ENCODE results near the gene CDH23. TPM values are rescaled to one million over a fixed set of nuclear protein-coding genes. Genes with fewer than 3 reads are reported as not detected.
A peak's percentile ranks its signal among the peaks of the same experiment; 100 is the strongest.

CDH23 gene
- total and polyA plus RNA-seq, 5 donors, result 2.4 to 6.3 (median 5.2) TPM

DNA sequence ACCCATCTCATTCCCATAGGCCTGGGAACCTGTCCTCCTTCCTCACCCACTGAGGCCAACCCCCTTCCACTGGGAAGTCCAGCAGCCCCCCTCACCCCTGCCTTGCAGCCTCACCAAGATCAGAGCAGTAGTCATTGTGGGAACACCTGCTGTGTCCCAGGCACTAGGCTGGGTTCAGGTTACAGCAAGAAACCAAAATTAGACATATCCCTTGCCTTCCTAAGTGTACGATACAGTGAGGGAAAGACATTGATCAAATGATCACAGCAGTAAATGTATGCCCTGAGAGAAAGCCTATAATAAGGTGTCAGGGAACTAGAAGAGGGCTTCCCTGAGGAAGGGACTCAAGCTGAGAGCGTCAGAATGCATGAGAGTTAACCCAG lies 339.8 kb downstream of the CDH23 start:
- no peak for ATAC-seq
- intact Hi-C loops (cut with DNase I), result no loop called here
- 91% methylated on average over 2 of the region's 2 CpGs for WGBS
- H3K4me1 ChIP-seq (ENCODE audit: control insufficient read depth, insufficient read depth, low read length), result no peaks in the 10 kb centered on the region
- H3K27ac ChIP-seq (ENCODE audit: low read length), result no peak overlapping the region
- no peaks in the 10 kb centered on the region for H3K9me3 ChIP-seq (ENCODE audit: control insufficient read depth, low read length)
- H3K27me3 ChIP-seq (ENCODE audit: control insufficient read depth, insufficient read depth), result no peaks in the 10 kb centered on the region
- no peak for DNase-seq
- H3K4me3 ChIP-seq (ENCODE audit: low read length), result no peak overlapping the region

DNA sequence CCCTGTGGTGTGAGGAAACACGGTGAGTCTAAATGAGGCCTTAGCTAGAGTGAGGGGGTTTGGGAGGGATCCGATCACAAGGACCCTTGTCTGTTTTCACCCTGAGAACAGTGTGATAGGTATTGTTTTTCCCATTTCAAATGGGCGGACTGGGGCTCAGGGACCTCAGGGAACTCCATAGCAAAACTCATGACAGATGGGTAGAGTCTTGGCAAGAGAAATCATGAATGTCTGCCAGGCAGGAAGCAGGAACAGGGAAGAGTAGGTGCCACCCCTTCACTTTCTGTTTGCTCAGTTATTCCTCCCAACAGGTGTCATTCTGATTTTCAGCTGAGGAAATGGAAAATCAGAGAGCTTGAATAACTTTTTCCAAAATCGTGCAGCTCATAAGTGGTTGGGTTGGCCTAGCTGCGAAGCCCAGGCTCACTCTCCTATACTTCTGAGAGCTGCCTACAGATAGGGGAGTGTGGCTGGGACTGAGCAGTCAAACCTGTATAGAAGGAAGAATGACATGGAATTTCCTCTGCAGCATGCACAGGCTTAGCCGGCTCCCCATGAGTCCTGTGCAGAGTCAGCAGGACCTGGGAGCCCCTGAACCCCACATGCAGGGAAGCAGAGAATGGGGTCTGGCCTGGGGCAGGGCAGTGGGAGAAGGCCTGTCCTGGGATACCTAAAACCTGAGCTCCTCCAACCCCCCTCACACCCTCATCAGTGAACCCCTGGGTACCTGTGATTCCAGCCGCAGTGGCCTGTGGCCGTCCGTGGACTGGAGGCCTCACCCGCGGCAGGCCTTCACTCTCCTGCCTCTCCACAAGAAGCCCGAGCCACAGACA lies 340.5 kb downstream of the CDH23 start:
- Histone ChIP-seq H3K4me1 (ENCODE audit: control insufficient read depth, insufficient read depth, low read length) (no peaks in the 10 kb centered on the region), H3K27me3 (ENCODE audit: control insufficient read depth, insufficient read depth) (no peaks in the 10 kb centered on the region), H3K9me3 (ENCODE audit: control insufficient read depth, low read length) (no peaks in the 10 kb centered on the region), H3K27ac (ENCODE audit: low read length) (no peak overlapping the region), H3K4me3 (ENCODE audit: low read length) (no peak overlapping the region)
- DNase-seq, result peak in 1 of 3 donors; percentile 34
- ATAC-seq, result peak in 1 of 2 donors; percentile 22
- intact Hi-C loops (cut with DNase I), result no loop called here
- 81% methylated on average over 12 of the region's 12 CpGs for WGBS

DNA sequence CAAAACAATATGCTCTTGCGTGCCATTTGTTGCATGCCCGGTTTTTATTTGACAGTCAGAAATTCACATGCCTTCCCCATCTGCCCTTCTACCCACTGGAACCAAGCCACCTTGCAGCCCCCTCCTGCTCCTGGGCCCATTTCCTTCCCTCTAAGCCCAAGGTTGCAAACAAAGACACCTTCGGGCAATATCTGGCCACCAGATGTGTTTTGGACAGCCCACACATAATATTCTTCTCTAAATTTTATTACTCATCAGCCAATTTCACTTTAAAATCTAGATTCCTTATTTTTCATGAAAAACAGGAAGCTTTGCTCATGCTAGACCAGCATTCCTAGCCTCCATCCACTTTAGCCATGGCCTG lies 341.1 kb downstream of the CDH23 start:
- intact Hi-C loops (cut with DNase I), result no loop called here
- Histone ChIP-seq H3K27me3 (ENCODE audit: control insufficient read depth, insufficient read depth) (no peaks in the 10 kb centered on the region), H3K27ac (ENCODE audit: low read length) (no peak overlapping the region), H3K4me1 (ENCODE audit: control insufficient read depth, insufficient read depth, low read length) (no peaks in the 10 kb centered on the region), H3K9me3 (ENCODE audit: control insufficient read depth, low read length) (no peaks in the 10 kb centered on the region), H3K4me3 (ENCODE audit: low read length) (no peak overlapping the region)
- ATAC-seq (no peak), DNase-seq (no peak)
- 74% methylated on average over 3 of the region's 3 CpGs for WGBS

DNA sequence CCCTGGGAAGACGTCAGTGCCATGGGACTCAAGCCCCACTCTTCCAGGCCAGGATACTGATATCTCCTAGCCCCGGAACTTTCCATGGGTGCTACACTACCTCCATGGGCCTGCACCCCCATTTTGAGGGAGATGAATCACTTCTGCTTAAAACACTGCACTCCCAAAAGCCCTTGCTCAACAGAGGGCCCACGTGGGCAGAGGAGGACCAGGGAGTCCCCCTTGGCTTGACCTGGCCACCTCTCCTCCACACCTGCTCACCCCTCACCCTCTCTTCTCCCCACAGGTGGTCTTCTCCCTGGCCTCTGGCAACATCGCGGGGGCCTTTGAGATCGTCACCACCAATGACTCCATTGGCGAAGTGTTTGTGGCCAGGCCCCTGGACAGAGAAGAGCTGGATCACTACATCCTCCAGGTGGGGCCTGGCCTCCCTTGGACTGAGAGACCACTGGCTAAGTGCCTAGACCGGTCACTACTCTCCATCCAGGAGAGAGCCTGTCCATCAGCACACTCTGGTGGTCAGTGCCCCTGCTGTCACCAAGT lies 342.7 kb downstream of the CDH23 start:
- intact Hi-C loops (cut with DNase I), result no loop called here

DNA sequence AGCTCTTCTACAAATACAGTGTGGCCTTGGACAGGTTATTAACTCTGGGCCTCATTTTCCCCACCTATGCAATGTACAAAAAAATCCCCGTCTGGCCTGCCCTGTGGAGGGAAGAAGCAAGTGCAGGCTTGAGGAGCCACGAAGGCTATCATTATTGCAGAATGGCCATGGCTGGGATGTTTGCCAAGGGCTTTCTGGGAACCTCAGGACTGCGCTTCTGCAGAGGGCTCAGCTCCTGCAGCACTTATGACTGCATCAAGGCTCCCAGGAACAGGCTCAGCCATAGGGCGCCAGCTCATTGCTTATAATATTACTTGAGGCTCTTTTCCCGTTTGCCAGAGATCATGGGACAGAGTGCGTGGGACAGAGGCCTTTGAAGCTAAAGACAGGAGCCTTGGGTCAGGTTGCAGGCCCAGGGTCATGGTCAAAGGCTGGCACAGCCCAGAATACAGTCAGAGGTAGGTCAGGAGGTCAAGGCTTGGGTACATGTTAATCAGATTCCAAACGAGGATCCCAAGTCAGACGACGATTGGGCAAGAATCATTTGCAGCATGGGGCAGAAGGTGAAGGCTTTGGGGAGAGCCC lies 343.4 kb downstream of the CDH23 start:
- 43% methylated on average over 9 of the region's 9 CpGs for WGBS
- Histone ChIP-seq H3K9me3 (ENCODE audit: control insufficient read depth, low read length) (no peaks in the 10 kb centered on the region), H3K27me3 (ENCODE audit: control insufficient read depth, insufficient read depth) (no peaks in the 10 kb centered on the region), H3K27ac (ENCODE audit: low read length) (no peak overlapping the region), H3K4me3 (ENCODE audit: low read length) (no peak overlapping the region), H3K4me1 (ENCODE audit: control insufficient read depth, insufficient read depth, low read length) (no peaks in the 10 kb centered on the region)
- peak; percentile 27 to 49 for ATAC-seq
- peak; percentile 72 to 87 (median 82) for DNase-seq
- intact Hi-C loops (cut with DNase I), result no loop called here

More for the DNA sequence above, 342.7 kb downstream of the CDH23 start:
- no peak overlapping the region for H3K4me3 ChIP-seq (ENCODE audit: low read length)
- H3K27ac ChIP-seq (ENCODE audit: low read length), result no peak overlapping the region
- ATAC-seq, result no peak
- peak in 1 of 3 donors; percentile 53 for DNase-seq
- 92% methylated on average over 8 of the region's 8 CpGs for WGBS
- H3K4me1 ChIP-seq (ENCODE audit: control insufficient read depth, insufficient read depth, low read length), result no peaks in the 10 kb centered on the region
- H3K9me3 ChIP-seq (ENCODE audit: control insufficient read depth, low read length), result no peaks in the 10 kb centered on the region
- H3K27me3 ChIP-seq (ENCODE audit: control insufficient read depth, insufficient read depth), result no peaks in the 10 kb centered on the region

DNA sequence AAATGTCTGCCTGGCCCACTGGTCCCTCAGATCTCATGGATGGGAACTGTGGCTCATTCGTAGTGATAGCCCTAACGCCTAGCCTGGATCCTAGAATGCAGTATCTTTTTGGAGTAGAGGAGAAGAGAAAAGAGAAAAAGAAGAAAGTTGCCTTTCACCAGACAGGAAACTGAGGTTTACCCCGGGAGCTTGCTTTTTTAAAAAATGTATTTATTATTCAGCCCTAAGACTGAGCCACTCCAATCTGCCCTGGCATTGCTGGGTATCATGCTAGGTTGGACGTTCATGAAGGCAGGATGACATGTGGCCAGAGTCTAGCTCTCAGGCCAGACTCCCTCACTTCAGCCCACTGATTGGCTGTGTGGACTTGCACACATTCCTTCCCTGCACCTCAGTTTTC lies 344.3 kb downstream of the CDH23 start:
- ATAC-seq (no peak), DNase-seq (no peak)
- H3K4me3 ChIP-seq (ENCODE audit: low read length), result no peak overlapping the region
- intact Hi-C loops (cut with DNase I), result no loop called here
- no peaks in the 10 kb centered on the region for H3K9me3 ChIP-seq (ENCODE audit: control insufficient read depth, low read length)
- no peaks in the 10 kb centered on the region for H3K27me3 ChIP-seq (ENCODE audit: control insufficient read depth, insufficient read depth)
- no peak overlapping the region for H3K27ac ChIP-seq (ENCODE audit: low read length)
- peaks cover 4% of the 10 kb centered on the region for H3K4me1 ChIP-seq (ENCODE audit: control insufficient read depth, insufficient read depth, low read length)
- 61% methylated on average over 4 of the region's 4 CpGs for WGBS

DNA sequence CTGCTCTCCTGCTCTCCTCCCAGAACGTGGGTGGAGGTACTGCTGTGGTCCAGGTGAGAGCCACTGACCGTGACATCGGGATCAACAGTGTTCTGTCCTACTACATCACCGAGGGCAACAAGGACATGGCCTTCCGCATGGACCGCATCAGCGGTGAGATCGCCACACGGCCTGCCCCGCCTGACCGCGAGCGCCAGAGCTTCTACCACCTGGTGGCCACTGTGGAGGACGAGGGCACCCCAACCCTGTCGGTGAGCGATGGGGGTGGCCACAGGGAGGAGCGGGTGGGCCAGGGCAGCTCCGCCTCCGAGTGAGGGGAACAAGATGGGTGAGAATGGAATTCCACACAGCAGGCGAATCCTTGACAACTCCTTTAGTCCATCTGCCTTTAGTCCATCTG lies 345.0 kb downstream of the CDH23 start:
- Histone ChIP-seq H3K4me3 (ENCODE audit: low read length) (no peak overlapping the region), H3K9me3 (ENCODE audit: control insufficient read depth, low read length) (no peaks in the 10 kb centered on the region), H3K27me3 (ENCODE audit: control insufficient read depth, insufficient read depth) (no peaks in the 10 kb centered on the region), H3K4me1 (ENCODE audit: control insufficient read depth, insufficient read depth, low read length) (peaks cover 11% of the 10 kb centered on the region), H3K27ac (ENCODE audit: low read length) (no peak overlapping the region)
- peak in 2 of 3 donors; percentile 45 to 59 for DNase-seq
- no peak for ATAC-seq
- intact Hi-C loops (cut with DNase I), result no loop called here
- 96% methylated on average over 20 of the region's 20 CpGs for WGBS

DNA sequence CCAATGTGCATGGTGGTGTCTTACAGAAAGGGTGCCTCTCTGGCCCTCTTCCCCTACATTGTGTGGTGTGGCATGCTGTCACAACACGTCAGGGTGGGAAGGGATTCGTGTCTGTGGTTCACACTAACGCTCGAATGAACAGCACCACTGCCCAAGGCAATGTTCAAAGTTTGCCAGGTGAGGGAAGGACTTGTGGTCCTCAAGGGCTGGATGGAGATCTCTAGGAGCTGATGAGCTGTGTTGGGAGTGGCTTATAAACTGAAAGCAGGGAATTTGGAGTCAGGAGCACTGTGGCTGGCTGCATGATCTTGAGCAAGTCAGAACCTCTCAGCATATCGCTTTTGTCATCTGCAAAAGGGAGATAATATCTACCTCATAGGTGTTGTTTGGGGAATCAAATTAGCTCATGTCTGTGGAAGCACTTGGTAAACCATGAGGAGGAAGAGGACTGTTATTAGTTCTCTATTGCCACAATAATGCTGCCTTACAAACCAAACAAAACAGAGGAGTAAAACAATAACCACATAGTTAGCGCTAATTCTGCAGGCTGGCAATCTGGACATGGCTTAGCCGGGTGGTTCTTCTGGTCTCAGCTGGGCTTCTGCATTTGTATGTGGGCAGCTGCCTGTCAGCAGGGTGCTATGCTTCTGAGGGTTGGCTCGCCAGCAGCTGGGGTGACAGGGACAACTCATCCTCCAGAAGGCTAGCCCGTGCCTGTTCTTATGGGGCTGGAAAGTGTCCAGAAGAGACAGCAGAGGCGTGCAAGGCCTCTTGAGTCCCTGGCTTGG lies 345.8 kb downstream of the CDH23 start:
- Histone ChIP-seq H3K9me3 (ENCODE audit: control insufficient read depth, low read length) (no peaks in the 10 kb centered on the region), H3K4me3 (ENCODE audit: low read length) (no peak overlapping the region), H3K27ac (ENCODE audit: low read length) (no peak overlapping the region), H3K27me3 (ENCODE audit: control insufficient read depth, insufficient read depth) (no peaks in the 10 kb centered on the region), H3K4me1 (ENCODE audit: control insufficient read depth, insufficient read depth, low read length) (peaks cover 19% of the 10 kb centered on the region)
- DNase-seq (no peak), ATAC-seq (no peak)
- intact Hi-C loops (cut with DNase I), result no loop called here
- WGBS, result 91% methylated on average over 10 of the region's 10 CpGs

DNA sequence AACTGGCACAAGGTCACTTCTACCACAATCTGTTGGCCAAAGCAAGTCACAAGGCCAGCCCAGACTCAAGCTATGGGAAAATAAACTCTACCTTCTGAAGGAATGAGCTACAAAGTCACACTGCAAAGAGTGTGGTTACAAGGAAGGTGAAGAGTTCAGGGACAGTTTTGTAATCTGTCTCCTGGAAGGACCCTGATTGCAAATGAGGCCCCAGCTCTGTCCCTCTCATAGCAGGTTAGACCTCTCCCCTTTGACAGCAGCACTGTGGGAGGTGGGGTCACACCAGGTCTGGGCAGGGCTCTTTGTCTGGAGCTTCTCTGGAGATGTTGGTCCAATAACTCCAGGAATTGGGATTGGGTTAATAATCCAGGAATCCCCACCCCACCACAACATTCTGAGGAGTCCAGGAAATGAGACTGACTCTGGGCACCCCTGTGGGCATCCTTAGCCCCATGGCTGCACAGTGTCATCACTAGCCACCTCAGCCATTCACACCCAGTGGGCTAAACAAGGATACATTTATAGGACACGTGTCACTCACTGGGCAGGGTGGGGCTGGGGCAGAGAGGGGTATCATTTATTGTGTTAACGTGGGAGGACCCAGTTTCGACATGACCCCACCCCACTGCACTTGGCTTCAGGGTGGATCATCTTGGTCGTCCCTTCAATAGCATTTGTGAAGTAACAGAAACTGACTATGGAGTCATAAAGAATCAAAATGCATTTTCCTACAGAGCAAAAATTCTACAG lies 346.5 kb downstream of the CDH23 start:
- Histone ChIP-seq H3K4me1 (ENCODE audit: control insufficient read depth, insufficient read depth, low read length) (peaks cover 26% of the 10 kb centered on the region), H3K9me3 (ENCODE audit: control insufficient read depth, low read length) (no peaks in the 10 kb centered on the region), H3K27me3 (ENCODE audit: control insufficient read depth, insufficient read depth) (no peaks in the 10 kb centered on the region), H3K4me3 (ENCODE audit: low read length) (no peak overlapping the region), H3K27ac (ENCODE audit: low read length) (no peak overlapping the region)
- 85% methylated on average over 4 of the region's 4 CpGs for WGBS
- intact Hi-C loops (cut with DNase I), result no loop called here
- ATAC-seq (no peak), DNase-seq (no peak)

DNA sequence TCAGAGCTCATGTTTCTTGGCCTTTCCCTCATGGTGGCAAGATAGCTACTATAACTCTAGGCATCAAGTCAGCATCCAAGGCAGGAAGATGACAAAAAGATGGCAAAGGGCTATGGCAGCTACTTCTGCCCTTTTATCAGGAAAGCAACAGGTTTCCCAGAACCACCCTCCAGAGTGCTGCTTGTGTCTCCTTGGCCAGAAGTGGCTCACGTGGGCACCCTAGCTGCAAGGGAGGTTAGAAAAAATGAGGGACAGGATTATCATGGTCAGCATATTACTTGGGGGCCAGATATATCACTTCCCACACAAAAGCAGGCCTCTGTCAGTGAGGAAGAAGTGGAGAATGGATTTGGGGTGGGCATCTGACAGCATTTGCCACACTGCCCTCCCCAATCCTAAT lies 347.1 kb downstream of the CDH23 start:
- H3K4me1 ChIP-seq (ENCODE audit: control insufficient read depth, insufficient read depth, low read length), result peaks cover 30% of the 10 kb centered on the region
- 90% methylated on average over 1 of the region's 1 CpG for WGBS
- intact Hi-C loops (cut with DNase I), result no loop called here
- ATAC-seq (no peak), DNase-seq (no peak)
- H3K27me3 ChIP-seq (ENCODE audit: control insufficient read depth, insufficient read depth), result no peaks in the 10 kb centered on the region
- no peak overlapping the region for H3K27ac ChIP-seq (ENCODE audit: low read length)
- no peak overlapping the region for H3K4me3 ChIP-seq (ENCODE audit: low read length)
- no peaks in the 10 kb centered on the region for H3K9me3 ChIP-seq (ENCODE audit: control insufficient read depth, low read length)

Measured in right cardiac atrium (tissue), 5 donors.